ENCODE measurements around the gene CYBA. TPM values are rescaled to one million over a fixed set of nuclear protein-coding genes. Genes with fewer than 3 reads are reported as not detected.

Gene CYBA
- total and polyA plus RNA-seq, 7 experiments from 2014 or later: 240 to 537 (median 454) TPM

- ATAC-seq (no peak), DNase-seq (no peak)
- Histone ChIP-seq H3K27ac (ENCODE audit: low read depth, low read length) (no peak overlapping the region), H3K4me3 (ENCODE audit: low read length) (no peak overlapping the region), H3K9me3 (ENCODE audit: control insufficient read depth in 2 of 3, low read length in 3 of 3) (no peaks in the 10 kb centered on the region), H3K4me1 (ENCODE audit: control insufficient read depth in 2 of 2, insufficient read depth in 2 of 2, low read length in 2 of 2) (peaks cover 0 to 35% of the 10 kb centered on the region in 2 donors), H3K27me3 (ENCODE audit: control insufficient read depth in 2 of 2, insufficient read depth in 2 of 2, low read length in 2 of 2) (no peaks in the 10 kb centered on the region), H3K36me3 (ENCODE audit: control insufficient read depth in 2 of 3, insufficient read depth in 3 of 3, low read length in 3 of 3) (peaks cover 0 to 79% (median 6%) of the 10 kb centered on the region in 3 experiments)
- Mint-ChIP-seq H3K36me3 (peaks cover 0 to 23% (median 4%) of the 10 kb centered on the region in 5 donors), H3K4me3 (no peak overlapping the region), H3K9me3 (no peaks in the 10 kb centered on the region), H3K4me1 (peaks cover 5 to 30% (median 13%) of the 10 kb centered on the region in 7 donors), H3K27me3 (no peaks in the 10 kb centered on the region), H3K27ac (no peak overlapping the region)
- POLR2A ChIA-PET: no interaction called here
- CTCF ChIA-PET: no interaction called here
- intact Hi-C loops (cut with micrococcal nuclease): no loop called here
These were observed 28.7 kb downstream of the CYBA start for GRCh38 chr16:88622125-88622524.

- Histone ChIP-seq H3K4me3 (ENCODE audit: low read length) (no peak overlapping the region), H3K27me3 (ENCODE audit: control insufficient read depth in 2 of 2, insufficient read depth in 2 of 2, low read length in 2 of 2) (no peaks in the 10 kb centered on the region), H3K36me3 (ENCODE audit: control insufficient read depth in 2 of 3, insufficient read depth in 3 of 3, low read length in 3 of 3) (peaks cover 0 to 86% (median 3%) of the 10 kb centered on the region in 3 experiments), H3K4me1 (ENCODE audit: control insufficient read depth in 2 of 2, insufficient read depth in 2 of 2, low read length in 2 of 2) (peaks cover 0 to 35% of the 10 kb centered on the region in 2 donors), H3K9me3 (ENCODE audit: control insufficient read depth in 2 of 3, low read length in 3 of 3) (no peaks in the 10 kb centered on the region), H3K27ac (ENCODE audit: low read depth, low read length) (peak overlapping the region; percentile 23)
- Mint-ChIP-seq H3K27me3 (no peaks in the 10 kb centered on the region), H3K4me3 (peak overlapping the region in 3 of 10 donors; percentile 9 to 68 (median 25)), H3K36me3 (peaks cover 0 to 20% (median 4%) of the 10 kb centered on the region in 5 donors), H3K4me1 (peaks cover 5 to 34% (median 20%) of the 10 kb centered on the region in 7 donors), H3K27ac (peak overlapping the region; percentile 41 to 93 (median 75)), H3K9me3 (no peaks in the 10 kb centered on the region)
- ChIA-PET CTCF (interaction anchor here (0.6 kb wide), 1 partner anchor 574 kb away, joined by 4 read pairs; no protein-coding TSS in a partner anchor), POLR2A (interaction anchor here (0.5 to 1.3 kb wide), 4 partner anchors 13 to 57 kb away, joined by 3 to 4 read pairs (median 3); no protein-coding TSS in a partner anchor)
- peak; percentile 88 for ATAC-seq
- DNase-seq: peak in 4 of 9 donors; percentile 24 to 43 (median 41)
- intact Hi-C loops (cut with micrococcal nuclease): loop anchor here in 1 of 2 donors (1.0 kb wide), 1 partner anchor 31 kb away; the partner anchor contains the start of gene CYBA
These were observed 30.7 kb downstream of the CYBA start for GRCh38 chr16:88619859-88620815.

- POLR2A ChIA-PET: interaction anchor here (1.0 kb wide), 2 partner anchors 14 to 30 kb away, joined by 3 to 4 read pairs; no protein-coding TSS in a partner anchor
These were observed 31.7 kb downstream of the CYBA start for GRCh38 chr16:88618956-88619667.

GRCh38 chr16:88618182-88618955 is 32.5 kb downstream of the CYBA start:
- Histone ChIP-seq H3K4me1 (ENCODE audit: control insufficient read depth in 2 of 2, insufficient read depth in 2 of 2, low read length in 2 of 2) (peaks cover 0 to 35% of the 10 kb centered on the region in 2 donors), H3K27me3 (ENCODE audit: control insufficient read depth in 2 of 2, insufficient read depth in 2 of 2, low read length in 2 of 2) (no peaks in the 10 kb centered on the region), H3K4me3 (ENCODE audit: low read length) (no peak overlapping the region), H3K36me3 (ENCODE audit: control insufficient read depth in 2 of 3, insufficient read depth in 3 of 3, low read length in 3 of 3) (peaks cover 0 to 85% (median 3%) of the 10 kb centered on the region in 3 experiments), H3K27ac (ENCODE audit: low read depth, low read length) (no peak overlapping the region), H3K9me3 (ENCODE audit: control insufficient read depth in 2 of 3, low read length in 3 of 3) (no peaks in the 10 kb centered on the region)
- POLR2A ChIA-PET: no interaction called here
- no peaks in the 10 kb centered on the region for H3K9me3 Mint-ChIP-seq
- ATAC-seq (no peak), DNase-seq (no peak)
- peaks cover 9 to 35% (median 22%) of the 10 kb centered on the region in 7 donors for H3K4me1 Mint-ChIP-seq
- intact Hi-C loops (cut with micrococcal nuclease): no loop called here
- CTCF ChIA-PET: interaction anchor here (0.9 kb wide), 1 partner anchor 11 kb away, joined by 7 read pairs; no protein-coding TSS in a partner anchor
- peaks cover 4 to 23% (median 6%) of the 10 kb centered on the region in 5 donors for H3K36me3 Mint-ChIP-seq
- no peak overlapping the region for H3K4me3 Mint-ChIP-seq
- peak overlapping the region in 2 of 9 donors; percentile 58 to 67 for H3K27ac Mint-ChIP-seq
- H3K27me3 Mint-ChIP-seq: no peaks in the 10 kb centered on the region

More at GRCh38 chr16:88618956-88619667, 31.7 kb downstream of the CYBA start:
- ATAC-seq (no peak), DNase-seq (no peak)
- Histone ChIP-seq H3K27me3 (ENCODE audit: control insufficient read depth in 2 of 2, insufficient read depth in 2 of 2, low read length in 2 of 2) (no peaks in the 10 kb centered on the region), H3K27ac (ENCODE audit: low read depth, low read length) (peak overlapping the region; percentile 23), H3K4me1 (ENCODE audit: control insufficient read depth in 2 of 2, insufficient read depth in 2 of 2, low read length in 2 of 2) (peaks cover 0 to 35% of the 10 kb centered on the region in 2 donors), H3K4me3 (ENCODE audit: low read length) (no peak overlapping the region), H3K36me3 (ENCODE audit: control insufficient read depth in 2 of 3, insufficient read depth in 3 of 3, low read length in 3 of 3) (peaks cover 0 to 86% (median 3%) of the 10 kb centered on the region in 3 experiments), H3K9me3 (ENCODE audit: control insufficient read depth in 2 of 3, low read length in 3 of 3) (no peaks in the 10 kb centered on the region)
- intact Hi-C loops (cut with micrococcal nuclease): no loop called here
- H3K4me1 Mint-ChIP-seq: peaks cover 5 to 35% (median 20%) of the 10 kb centered on the region in 7 donors
- H3K36me3 Mint-ChIP-seq: peaks cover 0 to 20% (median 4%) of the 10 kb centered on the region in 5 donors
- H3K27ac Mint-ChIP-seq: peak overlapping the region in 7 of 9 donors; percentile 5 to 89 (median 67)
- CTCF ChIA-PET: interaction anchor here (0.6 to 0.9 kb wide), 2 partner anchors 11 to 575 kb away, joined by 4 to 7 read pairs; no protein-coding TSS in a partner anchor
- no peak overlapping the region for H3K4me3 Mint-ChIP-seq
- H3K27me3 Mint-ChIP-seq: no peaks in the 10 kb centered on the region
- no peaks in the 10 kb centered on the region for H3K9me3 Mint-ChIP-seq

GRCh38 chr16:88617268-88618031 is 33.4 kb downstream of the CYBA start:
- POLR2A ChIA-PET: no interaction called here
- H3K9me3 ChIP-seq (ENCODE audit: control insufficient read depth in 2 of 3, low read length in 3 of 3): no peaks in the 10 kb centered on the region
- no peak overlapping the region for H3K4me3 ChIP-seq (ENCODE audit: low read length)
- Mint-ChIP-seq H3K27me3 (no peaks in the 10 kb centered on the region), H3K4me3 (no peak overlapping the region), H3K27ac (peak overlapping the region in 6 of 9 donors; percentile 22 to 67 (median 28)), H3K4me1 (peaks cover 9 to 38% (median 26%) of the 10 kb centered on the region in 7 donors), H3K9me3 (no peaks in the 10 kb centered on the region), H3K36me3 (peaks cover 0 to 22% (median 12%) of the 10 kb centered on the region in 5 donors)
- H3K27ac ChIP-seq (ENCODE audit: low read depth, low read length): no peak overlapping the region
- no peaks in the 10 kb centered on the region for H3K27me3 ChIP-seq (ENCODE audit: control insufficient read depth in 2 of 2, insufficient read depth in 2 of 2, low read length in 2 of 2)
- ATAC-seq (no peak), DNase-seq (no peak)
- H3K36me3 ChIP-seq (ENCODE audit: control insufficient read depth in 2 of 3, insufficient read depth in 3 of 3, low read length in 3 of 3): peaks cover 0 to 84% (median 4%) of the 10 kb centered on the region in 3 experiments
- intact Hi-C loops (cut with micrococcal nuclease): no loop called here
- CTCF ChIA-PET: no interaction called here
- H3K4me1 ChIP-seq (ENCODE audit: control insufficient read depth in 2 of 2, insufficient read depth in 2 of 2, low read length in 2 of 2): peaks cover 0 to 35% of the 10 kb centered on the region in 2 donors

Measured in naive thymus-derived CD4-positive, alpha-beta T cell (primary cell).